Astrocyte of the cerebellum (primary cell): ENCODE measurements around the gene P2RY2.

Experiments
- DNase-seq: peaks from one replicate; pipeline ENCODE4 v3.0.0-alpha.2; 2011; ENCODE audit warnings: low read depth
- H3K4me3 ChIP-seq: 2 replicates; pipeline ENCODE4 v1.5.1; 2011; ENCODE audit warnings: mild to moderate bottlenecking, low read depth, low read length, moderate library complexity
- in situ Hi-C: cut with HindIII; loops from 2 replicates; pipeline ENCODE4 v1.10.0; 2017; ENCODE audit warnings: low sequenced_read_pairs
- TF ChIP-seq, protein P1 (sequence below): IDR thresholded peaks from 2 replicates; pipeline ENCODE4 v1.5.1; 2012; ENCODE audit warnings: low read length, low read depth, moderate library complexity, mild to moderate bottlenecking; ENCODE audit errors: missing control alignments

P2RY2 gene

DNA sequence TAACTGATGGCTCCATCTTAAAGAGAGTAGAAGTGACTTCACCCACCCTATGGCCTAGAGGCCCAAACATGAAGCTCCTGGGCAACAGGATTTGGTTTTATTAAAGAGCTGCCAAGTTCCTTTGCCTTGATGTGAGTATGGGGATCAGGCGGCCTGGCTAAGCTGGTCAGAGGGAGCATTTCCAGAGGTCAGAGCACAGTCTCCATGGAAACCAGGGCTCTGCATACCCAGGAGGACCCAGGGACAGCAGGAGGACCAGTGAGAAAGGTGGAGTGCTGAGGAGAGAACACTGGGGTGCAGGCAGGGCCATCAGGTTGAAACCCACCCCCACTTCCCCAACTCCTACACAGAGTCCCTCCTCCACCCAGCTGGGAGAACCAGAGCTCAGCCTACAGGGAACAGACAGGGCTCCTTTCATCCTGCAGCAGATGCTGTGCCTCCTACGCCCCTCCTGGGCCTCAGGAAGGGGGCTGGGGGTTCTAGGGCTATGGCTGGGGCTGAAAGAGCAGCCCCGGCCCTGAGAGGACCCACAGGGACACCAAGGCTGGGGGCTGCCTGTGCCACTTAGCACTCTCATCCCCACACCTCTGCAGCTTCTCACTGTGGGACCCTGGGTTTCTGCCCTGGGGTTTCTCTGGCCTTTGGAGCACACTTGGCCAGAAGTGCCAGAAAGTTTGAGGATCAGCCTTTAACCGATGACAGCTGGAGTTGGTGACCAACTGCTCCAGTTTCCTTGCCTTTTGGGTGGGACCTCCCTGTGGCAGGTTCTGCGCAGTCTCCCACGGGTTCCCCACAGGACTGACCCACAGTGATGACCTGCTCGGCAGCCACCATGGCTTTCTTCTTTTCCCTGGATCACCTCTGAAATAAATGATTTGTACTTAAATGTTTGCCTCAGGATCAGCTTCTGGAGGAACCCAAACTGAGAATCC lies 40.3 kb downstream of the P2RY2 start:
- TF ChIP-seq, protein P1, sequence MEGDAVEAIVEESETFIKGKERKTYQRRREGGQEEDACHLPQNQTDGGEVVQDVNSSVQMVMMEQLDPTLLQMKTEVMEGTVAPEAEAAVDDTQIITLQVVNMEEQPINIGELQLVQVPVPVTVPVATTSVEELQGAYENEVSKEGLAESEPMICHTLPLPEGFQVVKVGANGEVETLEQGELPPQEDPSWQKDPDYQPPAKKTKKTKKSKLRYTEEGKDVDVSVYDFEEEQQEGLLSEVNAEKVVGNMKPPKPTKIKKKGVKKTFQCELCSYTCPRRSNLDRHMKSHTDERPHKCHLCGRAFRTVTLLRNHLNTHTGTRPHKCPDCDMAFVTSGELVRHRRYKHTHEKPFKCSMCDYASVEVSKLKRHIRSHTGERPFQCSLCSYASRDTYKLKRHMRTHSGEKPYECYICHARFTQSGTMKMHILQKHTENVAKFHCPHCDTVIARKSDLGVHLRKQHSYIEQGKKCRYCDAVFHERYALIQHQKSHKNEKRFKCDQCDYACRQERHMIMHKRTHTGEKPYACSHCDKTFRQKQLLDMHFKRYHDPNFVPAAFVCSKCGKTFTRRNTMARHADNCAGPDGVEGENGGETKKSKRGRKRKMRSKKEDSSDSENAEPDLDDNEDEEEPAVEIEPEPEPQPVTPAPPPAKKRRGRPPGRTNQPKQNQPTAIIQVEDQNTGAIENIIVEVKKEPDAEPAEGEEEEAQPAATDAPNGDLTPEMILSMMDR, result no peak
- in situ Hi-C loops, result no loop called here

DNA sequence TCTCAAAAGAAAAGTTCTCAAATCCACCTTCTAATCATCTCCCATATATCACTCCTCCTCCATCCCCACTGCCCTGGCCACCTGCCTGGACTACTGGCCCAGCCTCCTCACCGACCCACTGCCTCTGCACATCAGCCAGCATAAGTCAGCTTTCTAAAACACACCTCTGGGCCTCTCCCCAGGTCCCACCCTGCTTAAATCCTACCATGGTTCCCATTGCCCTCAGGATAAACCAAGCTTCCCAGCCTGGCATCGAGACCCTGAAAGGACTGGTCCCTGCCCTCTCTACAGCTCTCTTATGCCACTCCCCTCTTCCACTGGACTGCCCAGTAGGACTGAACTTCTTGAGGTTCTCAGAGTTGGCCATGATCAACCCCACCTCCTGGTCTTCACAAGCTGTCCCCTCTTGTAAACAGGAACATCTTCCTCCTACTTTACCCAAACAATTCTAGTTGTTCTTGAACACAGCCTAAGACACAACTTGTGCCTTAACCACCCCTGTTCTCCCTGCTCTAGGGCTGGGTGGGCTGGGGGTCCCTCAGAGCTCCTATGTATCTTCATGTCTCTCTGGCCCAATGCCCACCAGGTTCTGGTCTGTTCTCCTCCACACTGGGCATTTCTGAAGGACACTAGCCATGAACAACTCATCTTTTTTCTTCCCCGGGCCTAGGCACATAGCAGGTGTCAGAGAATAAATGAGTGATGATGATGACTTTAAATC lies 41.5 kb downstream of the P2RY2 start:
- H3K4me3 ChIP-seq, result no peak overlapping the region
- DNase-seq, result no peak
- TF ChIP-seq, protein P1, result no peak
- in situ Hi-C loops, result no loop called here

More for the DNA sequence above, 40.3 kb downstream of the P2RY2 start:
- H3K4me3 ChIP-seq, result no peak overlapping the region
- DNase-seq, result no peak

DNA sequence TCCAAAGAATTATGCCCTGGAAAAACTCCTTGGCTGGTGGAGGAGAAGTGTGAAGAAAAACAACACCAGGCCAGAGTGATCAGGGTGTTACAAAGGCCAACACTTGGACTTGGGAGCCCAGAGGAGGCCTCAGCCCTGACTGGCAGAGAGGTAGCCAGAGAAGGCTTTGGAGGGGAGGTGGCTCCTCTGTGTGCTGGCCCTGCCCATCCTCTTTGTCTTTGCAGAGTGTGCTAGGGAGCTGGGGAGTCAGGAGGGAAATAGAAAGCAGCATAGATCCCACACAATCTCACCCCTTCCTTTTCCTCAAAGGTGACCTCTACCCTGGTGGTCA lies 42.0 kb downstream of the P2RY2 start:
- no peak overlapping the region for H3K4me3 ChIP-seq
- no peak for DNase-seq
- in situ Hi-C loops, result no loop called here
- TF ChIP-seq, protein P1, result no peak

DNA sequence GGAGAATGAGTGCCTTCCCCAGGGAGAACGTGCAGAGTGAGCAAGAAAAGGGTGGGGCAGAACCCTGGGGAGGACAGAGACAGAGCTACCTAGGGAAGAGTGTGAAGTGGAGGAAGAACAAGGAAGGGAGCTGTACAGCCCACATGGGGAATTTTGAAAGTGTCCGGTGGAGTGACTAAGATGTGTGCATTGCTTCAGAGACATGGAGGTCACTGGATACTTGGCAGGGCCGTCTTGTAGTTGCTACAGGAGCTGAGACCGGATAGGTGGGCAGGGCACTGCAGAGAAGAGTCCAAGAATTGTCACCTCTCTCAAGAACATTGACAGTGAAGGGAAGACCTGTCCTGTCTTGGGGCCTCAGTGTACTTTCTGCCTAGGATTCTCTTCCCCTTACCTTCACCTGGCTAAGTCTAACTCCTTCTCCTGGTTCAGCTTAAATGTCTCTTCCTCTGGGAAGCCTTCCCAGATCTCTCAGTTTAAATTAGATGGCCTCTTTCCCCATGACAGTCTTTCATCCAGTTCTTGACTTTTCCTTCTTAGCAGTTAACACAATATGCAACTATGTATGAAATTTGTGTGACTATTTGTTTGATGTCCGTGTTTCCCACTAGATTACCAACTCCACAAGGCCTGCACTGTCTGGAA lies 44.9 kb downstream of the P2RY2 start:
- no peak overlapping the region for H3K4me3 ChIP-seq
- no peak for DNase-seq
- TF ChIP-seq, protein P1, result no peak
- in situ Hi-C loops, result no loop called here

DNA sequence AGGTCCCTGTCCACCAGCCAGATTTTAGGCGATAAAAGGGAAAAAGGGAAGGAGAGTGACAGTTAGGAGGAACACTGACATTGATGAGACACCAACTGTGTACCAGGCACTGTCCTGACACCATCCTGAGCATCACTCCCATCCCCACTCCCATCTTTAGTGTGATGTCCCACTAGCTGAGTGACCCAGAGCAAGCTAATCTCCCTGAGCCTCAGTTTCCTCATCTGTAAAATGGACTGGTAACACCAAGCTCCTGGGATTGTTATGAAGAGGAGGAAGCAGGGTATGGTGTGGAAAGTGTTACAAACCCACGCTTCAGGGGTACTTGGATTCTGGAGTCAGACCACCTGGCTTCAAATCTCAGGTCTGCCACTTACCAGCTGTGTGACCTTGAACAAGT lies 45.6 kb downstream of the P2RY2 start:
- in situ Hi-C loops, result no loop called here
- H3K4me3 ChIP-seq, result no peak overlapping the region
- no peak for DNase-seq
- TF ChIP-seq, protein P1, result no peak

DNA sequence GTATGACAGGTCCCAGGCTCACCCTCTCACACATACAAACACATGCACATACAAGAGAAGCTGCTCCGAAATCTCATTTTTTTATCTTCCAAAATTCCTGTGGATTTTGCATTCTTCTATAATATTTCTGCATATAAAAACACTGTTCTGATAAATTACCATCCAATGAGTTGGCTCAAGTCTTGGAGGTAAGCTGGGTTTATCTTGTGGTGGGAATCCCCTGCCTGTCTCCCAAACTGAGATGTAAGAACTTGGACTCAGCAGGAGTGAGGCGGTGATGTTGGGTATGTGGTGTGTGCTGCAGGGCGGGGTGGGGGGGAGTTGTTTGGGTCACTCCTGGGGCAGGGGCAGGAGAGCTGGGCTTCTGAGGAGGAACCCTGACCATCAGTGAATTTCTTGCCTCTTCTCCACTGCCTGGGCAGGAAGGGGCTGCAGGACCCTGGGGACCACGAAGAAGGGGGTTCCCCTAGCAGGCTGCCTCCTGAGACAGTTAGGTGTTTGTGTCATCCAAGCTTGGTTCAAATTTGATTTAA lies 47.3 kb downstream of the P2RY2 start:
- no peak for DNase-seq
- in situ Hi-C loops, result loop anchor here (5.0 kb wide), 1 partner anchor 43 kb away; no protein-coding TSS in a partner anchor
- H3K4me3 ChIP-seq, result no peak overlapping the region
- TF ChIP-seq, protein P1, result no peak
